Gastroesophageal sphincter (tissue), 4 donors: ENCODE measurements around the gene FANCG. TPM values are rescaled to one million over a fixed set of nuclear protein-coding genes. Genes with fewer than 3 reads are reported as not detected.

Experiments used
- ATAC-seq: fragments of 150-250 bp; one replicate; pipeline ENCODE4 v1.9.1; 2016; ENCODE audit warnings: mild to moderate bottlenecking, moderate library complexity
- H3K27ac ChIP-seq, 4 donors: fragments of 200-600 bp; sonication (generic) in 3 of 4; 1 replicate in 3 of 4; 2 replicates in 1 of 4; pipeline ENCODE4 v1.5.1; 2016 to 2019
- H3K27me3 ChIP-seq: fragments of 200-600 bp; sonication (generic); one replicate; pipeline ENCODE4 v1.5.1; 2019
- H3K36me3 ChIP-seq, 2 donors: fragments of 200-600 bp; sonication (generic); one replicate each; pipeline ENCODE4 v1.5.1; 2019; ENCODE audit warnings: control low read depth in 1 of 2
- H3K4me1 ChIP-seq, 3 donors: fragments of 200-600 bp; sonication (generic); 1 replicate in 2 of 3; 2 replicates in 1 of 3; pipeline ENCODE4 v1.5.1; 2016 to 2019; ENCODE audit warnings: control low read depth in 2 of 3
- H3K4me3 ChIP-seq, 2 donors: fragments of 200-600 bp; sonication (generic); one replicate each; pipeline ENCODE4 v1.5.1; 2019; ENCODE audit warnings: mild to moderate bottlenecking in 1 of 2, moderate library complexity in 1 of 2
- H3K9me3 ChIP-seq, 3 donors: fragments of 200-600 bp; sonication (generic); one replicate each; pipeline ENCODE4 v1.5.1; 2017 to 2019; ENCODE audit warnings: control low read depth in 2 of 3
- CTCF ChIP-seq, 4 experiments: fragments of 200-600 bp in 2 of 4; fragments of 450-650 bp in 2 of 4; sonication (generic) in 1 of 4; IDR thresholded peaks; one replicate each; pipeline ENCODE4 v1.5.1; 2017 to 2019; ENCODE audit warnings: antibody characterized with exemption in 4 of 4, mild to moderate bottlenecking in 2 of 4, moderate library complexity in 2 of 4
- EP300 ChIP-seq: sonication (generic); formaldehyde crosslinking; IDR thresholded peaks from one replicate; pipeline ENCODE4 v1.6.1; 2017; ENCODE audit warnings: antibody characterized with exemption, mild to moderate bottlenecking
- POLR2A ChIP-seq, 2 donors: fragments of 450-650 bp; IDR thresholded peaks; one replicate each; pipeline ENCODE4 v1.6.1; 2017; ENCODE audit warnings: antibody characterized with exemption in 2 of 2, mild to moderate bottlenecking in 2 of 2, moderate library complexity in 1 of 2
- POLR2AphosphoS5 ChIP-seq: sonication (generic); formaldehyde crosslinking; IDR thresholded peaks from one replicate; pipeline ENCODE4 v1.6.1; 2017; ENCODE audit warnings: antibody characterized with exemption
- WGBS, 2 donors: methylation state at CpG; one replicate each; pipeline ENCODE4 v1.1.5; 2018; ENCODE audit warnings: low coverage in 1 of 2; 5-methylcytosine and 5-hydroxymethylcytosine counted together
- total RNA-seq, 4 donors: library from RNA; depleted of rRNA; stranded (reverse); fragments of >200 nt; gene quantifications; one replicate each; pipeline ENCODE4 v1.1.0, GENCODE V29; 2016

The FANCG gene
- total RNA-seq, 4 donors from 2014 or later, result 3.0 to 7.2 (median 5.1) TPM

DNA sequence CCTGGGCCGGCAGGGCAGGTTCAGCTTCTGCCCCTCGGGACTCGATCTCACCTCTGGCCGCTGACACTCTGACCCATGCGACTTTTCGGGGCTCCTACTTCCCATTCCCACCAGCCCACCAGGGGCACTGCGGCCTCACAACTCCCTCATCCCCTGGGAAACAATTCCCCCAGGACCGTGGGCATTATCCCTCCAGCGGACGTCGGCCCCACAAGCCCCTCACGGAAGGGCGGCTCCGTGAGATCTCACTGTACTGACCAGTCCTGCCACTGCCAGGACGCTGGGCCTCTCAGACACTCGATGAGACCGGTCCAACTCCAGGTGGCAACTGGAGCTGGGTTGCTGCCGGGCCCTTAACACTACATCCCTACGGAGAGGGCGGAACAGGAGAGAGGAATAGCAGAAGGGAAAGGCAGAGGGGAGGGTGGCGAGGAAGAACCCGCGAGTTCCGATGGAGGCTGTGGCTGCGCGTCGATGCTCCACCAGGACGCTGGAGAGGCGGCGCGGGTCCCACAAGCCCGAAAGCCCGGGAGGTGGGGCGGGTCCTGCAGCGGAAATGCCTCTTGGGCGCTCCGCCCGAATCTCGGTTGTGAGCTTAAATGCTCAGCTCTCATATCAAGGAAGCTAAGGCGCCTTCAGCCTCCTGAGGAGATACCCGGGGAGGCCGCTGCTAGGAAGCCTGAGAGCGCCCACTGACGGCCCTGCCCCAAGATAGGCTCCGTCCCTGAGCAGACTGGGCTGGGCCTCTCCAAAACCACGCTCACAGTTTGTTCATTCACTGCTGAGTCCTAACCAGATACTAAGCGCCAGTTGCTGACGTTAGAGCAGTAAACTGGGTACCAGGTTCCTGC lies 43.7 kb downstream of the FANCG start:
- Histone ChIP-seq H3K27me3 (no peaks in the 10 kb centered on the region), H3K36me3 (peaks cover 0 to 49% of the 10 kb centered on the region in 2 donors), H3K27ac (peak overlapping the region in 3 of 4 donors; percentile 9 to 53 (median 27)), H3K4me1 (peaks cover 0 to 11% (median 0%) of the 10 kb centered on the region in 3 donors), H3K9me3 (no peaks in the 10 kb centered on the region), H3K4me3 (peak overlapping the region in 1 of 2 donors; percentile 41)
- ATAC-seq, result peak; percentile 50
- TF ChIP-seq CTCF (IDR thresholded peaks at IDR 0.05) (no peak), POLR2A (IDR thresholded peaks at IDR 0.05) (no peak), POLR2AphosphoS5 (no peak), EP300 (no peak)
- WGBS, 2 donors, result 15 to 27% methylated on average over 13 to 20 of the region's 48 CpGs

- H3K36me3 ChIP-seq, result peaks cover 0 to 43% of the 10 kb centered on the region in 2 donors
- H3K9me3 ChIP-seq, result no peaks in the 10 kb centered on the region
- WGBS, 2 donors, result 83 to 97% methylated on average over 2 of the region's 2 CpGs
- ATAC-seq, result no peak
- H3K4me1 ChIP-seq, result peaks cover 0 to 11% (median 0%) of the 10 kb centered on the region in 3 donors
- TF ChIP-seq EP300 (no peak), POLR2AphosphoS5 (no peak), POLR2A (IDR thresholded peaks at IDR 0.05) (no peak), CTCF (IDR thresholded peaks at IDR 0.05) (no peak)
- no peak overlapping the region for H3K27ac ChIP-seq
- H3K27me3 ChIP-seq, result no peaks in the 10 kb centered on the region
- H3K4me3 ChIP-seq, result no peak overlapping the region
Observed at GRCh38 chr9:35033101-35033500, 46.6 kb downstream of the FANCG start.

DNA sequence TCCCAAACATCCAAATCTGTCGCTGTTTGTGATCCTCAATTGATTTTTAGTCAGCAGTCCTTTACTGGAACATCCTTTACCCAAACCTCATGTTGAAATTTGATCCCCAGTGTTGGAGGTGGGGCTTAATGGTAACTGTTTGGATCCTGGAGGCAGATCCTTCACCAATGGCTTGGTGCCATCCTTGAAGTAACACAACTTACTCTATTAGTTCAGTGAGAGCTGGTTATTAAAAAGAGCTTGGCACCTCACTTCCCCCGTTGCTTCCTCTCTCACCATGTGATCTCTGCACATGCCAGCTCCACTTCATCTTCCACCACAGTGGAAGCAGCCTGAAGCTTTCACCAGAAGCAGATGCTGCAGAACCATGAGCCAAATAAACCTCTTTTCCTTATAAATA lies 49.9 kb downstream of the FANCG start:
- ATAC-seq, result no peak
- H3K36me3 ChIP-seq, result peaks cover 0 to 26% of the 10 kb centered on the region in 2 donors
- no peaks in the 10 kb centered on the region for H3K27me3 ChIP-seq
- no peaks in the 10 kb centered on the region for H3K4me1 ChIP-seq
- H3K9me3 ChIP-seq, result no peaks in the 10 kb centered on the region
- H3K27ac ChIP-seq, result no peak overlapping the region
- WGBS, 2 donors, result 60 to 75% methylated on average over 2 of the region's 2 CpGs
- H3K4me3 ChIP-seq, result no peak overlapping the region
- TF ChIP-seq CTCF (IDR thresholded peaks at IDR 0.05) (no peak), EP300 (no peak), POLR2A (IDR thresholded peaks at IDR 0.05) (no peak), POLR2AphosphoS5 (no peak)

DNA sequence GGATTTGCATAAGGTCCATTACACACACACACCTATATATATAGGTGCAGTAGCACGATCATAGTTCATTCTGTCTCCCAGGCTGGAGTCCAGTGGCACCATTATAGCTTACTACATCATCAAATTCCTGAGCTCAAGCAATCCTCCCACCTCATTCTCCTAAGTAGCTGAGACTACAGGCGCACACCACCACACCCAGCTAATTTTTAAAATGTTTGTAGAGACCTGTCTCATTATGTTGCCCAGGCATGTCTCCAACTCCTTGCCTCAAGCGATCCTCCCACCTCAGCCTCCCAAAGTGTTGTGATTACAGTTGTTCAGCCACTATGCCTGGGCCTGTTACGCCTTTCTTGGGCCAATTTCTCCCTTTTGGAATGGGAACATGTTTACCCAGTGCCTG lies 50.5 kb downstream of the FANCG start:
- TF ChIP-seq POLR2A (IDR thresholded peaks at IDR 0.05) (no peak), CTCF (IDR thresholded peaks at IDR 0.05) (no peak), EP300 (no peak), POLR2AphosphoS5 (no peak)
- WGBS, 2 donors, result 95 to 100% methylated on average over 2 to 4 of the region's 4 CpGs
- peaks cover 0 to 27% of the 10 kb centered on the region in 2 donors for H3K36me3 ChIP-seq
- H3K4me3 ChIP-seq, result no peak overlapping the region
- no peaks in the 10 kb centered on the region for H3K27me3 ChIP-seq
- H3K27ac ChIP-seq, result no peak overlapping the region
- no peaks in the 10 kb centered on the region for H3K4me1 ChIP-seq
- no peak for ATAC-seq
- H3K9me3 ChIP-seq, result no peaks in the 10 kb centered on the region

GRCh38 chr9:35028341-35028740 lies 51.4 kb downstream of the FANCG start:
- Histone ChIP-seq H3K4me1 (no peaks in the 10 kb centered on the region), H3K4me3 (no peak overlapping the region), H3K27ac (no peak overlapping the region), H3K36me3 (peaks cover 0 to 35% of the 10 kb centered on the region in 2 donors), H3K9me3 (no peaks in the 10 kb centered on the region), H3K27me3 (no peaks in the 10 kb centered on the region)
- TF ChIP-seq EP300, result no peak
- no peak for TF ChIP-seq CTCF (IDR thresholded peaks at IDR 0.05)
- TF ChIP-seq POLR2A (IDR thresholded peaks at IDR 0.05), result no peak
- TF ChIP-seq POLR2AphosphoS5, result no peak
- ATAC-seq, result no peak
